ENCODE data around the gene ATP6AP2. TPM values are rescaled to one million over a fixed set of nuclear protein-coding genes. Genes with fewer than 3 reads are reported as not detected.

Gene ATP6AP2
- total RNA-seq, 1 donor from 2014 or later: 98.0 TPM

GRCh38 chrX:40550066-40550465 lies 30.7 kb upstream of the ATP6AP2 start:
- no peaks in the 10 kb centered on the region for H3K27me3 Mint-ChIP-seq
- no peak overlapping the region for H3K4me3 Mint-ChIP-seq
- no peaks in the 10 kb centered on the region for H3K36me3 Mint-ChIP-seq
- H3K27ac Mint-ChIP-seq: no peak overlapping the region
- no peak for TF ChIP-seq CTCF (conservative IDR thresholded peaks at IDR 0.05)
- DNase-seq (ENCODE audit: extremely low spot score, unreplicated experiment): no peak
- peaks cover 3% of the 10 kb centered on the region for H3K9me3 Mint-ChIP-seq
- peaks cover 4% of the 10 kb centered on the region for H3K4me1 Mint-ChIP-seq (ENCODE audit: unreplicated experiment)

DNA sequence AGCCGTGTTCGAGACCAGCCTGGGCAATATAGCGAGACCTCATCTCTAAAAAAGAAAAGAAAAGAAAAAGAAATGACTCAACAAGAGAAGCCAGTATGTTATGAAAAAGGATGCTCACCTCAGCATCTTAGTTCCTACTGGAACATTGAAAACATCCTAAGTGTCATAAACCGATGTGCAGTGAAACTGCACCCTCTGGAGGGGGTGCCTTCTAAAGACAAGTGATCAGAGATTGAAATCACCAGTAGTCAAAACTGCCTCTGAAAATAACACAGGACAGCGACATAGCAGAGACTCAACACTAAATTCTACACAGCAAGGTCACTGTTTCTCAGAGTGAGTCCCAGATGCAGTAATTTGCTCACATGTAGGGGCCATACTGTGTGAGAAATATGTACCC lies 28.0 kb upstream of the ATP6AP2 start:
- no peak for DNase-seq (ENCODE audit: extremely low spot score, unreplicated experiment)
- H3K4me1 Mint-ChIP-seq (ENCODE audit: unreplicated experiment): no peaks in the 10 kb centered on the region
- H3K27me3 Mint-ChIP-seq: no peaks in the 10 kb centered on the region
- peak; percentile 39 for TF ChIP-seq CTCF (conservative IDR thresholded peaks at IDR 0.05)
- peaks cover 3% of the 10 kb centered on the region for H3K9me3 Mint-ChIP-seq
- H3K4me3 Mint-ChIP-seq: no peak overlapping the region
- H3K36me3 Mint-ChIP-seq: no peaks in the 10 kb centered on the region
- no peak overlapping the region for H3K27ac Mint-ChIP-seq

GRCh38 chrX:40558590-40558989 lies 22.2 kb upstream of the ATP6AP2 start:
- Mint-ChIP-seq H3K27ac (no peak overlapping the region), H3K4me1 (ENCODE audit: unreplicated experiment) (no peaks in the 10 kb centered on the region), H3K36me3 (no peaks in the 10 kb centered on the region), H3K4me3 (no peak overlapping the region), H3K9me3 (peaks cover 4% of the 10 kb centered on the region), H3K27me3 (no peaks in the 10 kb centered on the region)
- DNase-seq (ENCODE audit: extremely low spot score, unreplicated experiment): no peak
- TF ChIP-seq CTCF (conservative IDR thresholded peaks at IDR 0.05): no peak

DNA sequence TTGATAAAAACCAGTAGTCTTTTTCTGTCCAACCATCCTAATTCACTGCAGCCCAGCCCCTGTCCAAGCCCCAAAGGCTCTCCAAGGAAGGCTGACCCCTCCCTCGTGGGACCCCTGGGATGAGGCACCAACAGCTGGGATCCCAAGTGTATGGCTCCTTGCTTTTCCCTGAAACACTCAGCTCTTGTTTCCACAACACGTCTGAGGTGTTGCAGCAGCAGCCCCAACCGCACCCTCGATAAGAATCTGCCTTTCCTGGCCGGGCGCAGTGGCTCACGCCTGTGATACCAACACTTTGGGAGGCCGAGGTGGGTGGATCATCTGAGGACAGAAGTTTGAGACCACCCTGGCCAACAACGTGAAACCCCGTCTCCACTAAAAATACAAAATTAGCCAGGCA lies 17.0 kb upstream of the ATP6AP2 start:
- TF ChIP-seq CTCF (conservative IDR thresholded peaks at IDR 0.05): no peak
- Mint-ChIP-seq H3K4me1 (ENCODE audit: unreplicated experiment) (no peaks in the 10 kb centered on the region), H3K4me3 (no peak overlapping the region), H3K27me3 (no peaks in the 10 kb centered on the region), H3K9me3 (peaks cover under 1% of the 10 kb centered on the region), H3K36me3 (no peaks in the 10 kb centered on the region), H3K27ac (no peak overlapping the region)
- DNase-seq (ENCODE audit: extremely low spot score, unreplicated experiment): no peak

- Mint-ChIP-seq H3K36me3 (no peaks in the 10 kb centered on the region), H3K4me1 (ENCODE audit: unreplicated experiment) (no peaks in the 10 kb centered on the region), H3K27me3 (no peaks in the 10 kb centered on the region), H3K4me3 (no peak overlapping the region), H3K9me3 (no peaks in the 10 kb centered on the region), H3K27ac (no peak overlapping the region)
- TF ChIP-seq CTCF (conservative IDR thresholded peaks at IDR 0.05): no peak
- DNase-seq (ENCODE audit: extremely low spot score, unreplicated experiment): no peak
These were observed 16.3 kb upstream of the ATP6AP2 start for GRCh38 chrX:40564447-40564846.
